DMS 273 (cell line): ENCODE data around the gene UVSSA.

Experiments used
- DNase-seq: peaks from one replicate; lab custom pipeline; 2025; ENCODE audit not compliant: unreplicated experiment; lab: John Stamatoyannopoulos, UW

UVSSA gene

GRCh38 chr4:1346781-1347409, at the start of gene UVSSA:
TSS of gene UVSSA (plus strand) at chr4:1347208. CDS start at chr4:1348092, 884 bp downstream.
- DNase-seq = peak; percentile 98

- DNase-seq = no peak
These were observed 49.3 kb upstream of the UVSSA start for GRCh38 chr4:1297456-1298325.

GRCh38 chr4:1298461-1298860, 48.5 kb upstream of the UVSSA start:
- no peak for DNase-seq

- no peak for DNase-seq
These were observed 47.6 kb upstream of the UVSSA start for GRCh38 chr4:1299301-1299860.

- no peak for DNase-seq
These were observed 46.2 kb upstream of the UVSSA start for GRCh38 chr4:1300466-1301455.

- DNase-seq = no peak
These were observed 44.8 kb upstream of the UVSSA start for GRCh38 chr4:1302159-1302558.

- DNase-seq = no peak
These were observed 41.7 kb upstream of the UVSSA start for GRCh38 chr4:1305261-1305711.

GRCh38 chr4:1305781-1306455, 41.1 kb upstream of the UVSSA start:
- no peak for DNase-seq

- no peak for DNase-seq
These were observed 38.9 kb upstream of the UVSSA start for GRCh38 chr4:1307951-1308735.

- DNase-seq = no peak
These were observed 37.6 kb upstream of the UVSSA start for GRCh38 chr4:1309261-1310010.

- DNase-seq = no peak
These were observed 36.8 kb upstream of the UVSSA start for GRCh38 chr4:1310031-1310795.

GRCh38 chr4:1310796-1311631, 36.0 kb upstream of the UVSSA start:
- no peak for DNase-seq

GRCh38 chr4:1312821-1313640, 34.0 kb upstream of the UVSSA start:
- DNase-seq = no peak

GRCh38 chr4:1315306-1315705, 31.7 kb upstream of the UVSSA start:
- no peak for DNase-seq

- DNase-seq = no peak
These were observed 31.0 kb upstream of the UVSSA start for GRCh38 chr4:1315836-1316536.
